Neural cell (in vitro differentiated cells): Measurements from ENCODE around the gene PPEF2. TPM values are rescaled to one million over a fixed set of nuclear protein-coding genes. Genes with fewer than 3 reads are reported as not detected.
"Not testable (repeated sequence)": the region's sequence is repeated elsewhere in the genome, so short reads cannot be mapped to it uniquely, and the experiment has no call there.

Experiments used
- H2AFZ ChIP-seq: fragments of 200-600, 300-800 bp; sonication (generic), shearing (Covaris generic); 2 replicates; pipeline ENCODE4 v1.6.0; 2014; ENCODE audit warnings: low read depth, mild to moderate bottlenecking, antibody characterized with exemption, low read length, moderate library complexity
- H3F3A ChIP-seq: fragments of 200-600 bp; shearing (Covaris generic); 2 replicates; pipeline ENCODE4 v1.6.1; 2016; ENCODE audit warnings: mild to moderate bottlenecking, moderate library complexity, mixed read lengths, antibody characterized with exemption, low read length; ENCODE audit not compliant: insufficient read depth, poor library complexity, severe bottlenecking
- H3K27ac ChIP-seq: fragments of 200-600, 300-800 bp; sonication (generic), shearing (Covaris generic); 2 replicates; pipeline ENCODE4 v1.5.1; 2014; ENCODE audit warnings: mild to moderate bottlenecking, low read length, moderate library complexity
- H3K27me3 ChIP-seq: fragments of 300-800, 200-600 bp; sonication (generic), shearing (Covaris generic); 2 replicates; pipeline ENCODE4 v1.6.0; 2014; ENCODE audit warnings: mild to moderate bottlenecking, low read depth, low read length, moderate library complexity; ENCODE audit not compliant: insufficient read depth
- H3K36me3 ChIP-seq: fragments of 300-800, 200-600 bp; sonication (generic), shearing (Covaris generic); 2 replicates; pipeline ENCODE4 v1.5.1; 2014; ENCODE audit warnings: mild to moderate bottlenecking, antibody characterized with exemption, low read length, moderate library complexity; ENCODE audit not compliant: insufficient read depth
- H3K4me2 ChIP-seq: fragments of 300-800, 200-600 bp; sonication (generic), shearing (Covaris generic); 2 replicates; pipeline ENCODE4 v1.6.0; 2014; ENCODE audit warnings: mild to moderate bottlenecking, low read length
- H3K4me3 ChIP-seq: fragments of 300-800, 200-600 bp; sonication (generic), shearing (Covaris generic); 2 replicates; pipeline ENCODE4 v1.5.1; 2014; ENCODE audit warnings: mild to moderate bottlenecking, low read length, moderate library complexity
- H3K79me2 ChIP-seq: fragments of 200-600 bp; shearing (Covaris generic); replicated peaks from 2 replicates; pipeline ENCODE4 v1.6.0; 2014; ENCODE audit warnings: mild to moderate bottlenecking, low read length, moderate library complexity; ENCODE audit not compliant: insufficient read depth
- H3K9ac ChIP-seq: fragments of 300-800, 200-600 bp; sonication (generic), shearing (Covaris generic); 2 replicates; pipeline ENCODE4 v1.6.1; 2016; ENCODE audit warnings: mild to moderate bottlenecking, low read length, mixed read lengths
- H3K9me2 ChIP-seq: fragments of 200-600 bp; shearing (Covaris generic); 2 replicates; pipeline ENCODE4 v1.6.1; 2016; ENCODE audit warnings: mild to moderate bottlenecking, low read length, mixed read lengths; ENCODE audit not compliant: insufficient read depth
- H3K9me3 ChIP-seq: fragments of 200-600, 300-800 bp; sonication (generic), shearing (Covaris generic); 2 replicates; pipeline ENCODE4 v1.6.1; 2016; ENCODE audit warnings: mild to moderate bottlenecking, mixed run types, low read length, moderate library complexity, mixed read lengths
- H4K20me1 ChIP-seq: fragments of 200-600 bp; shearing (Covaris generic); 2 replicates; pipeline ENCODE4 v1.6.1; 2016; ENCODE audit warnings: mild to moderate bottlenecking, mixed run types; ENCODE audit not compliant: insufficient read depth
- EP300 ChIP-seq: fragments of 450-650 bp; conservative IDR thresholded peaks from 2 replicates; pipeline ENCODE4 v1.6.1; 2014; ENCODE audit warnings: antibody characterized with exemption, mild to moderate bottlenecking, moderate library complexity; ENCODE audit not compliant: poor library complexity, severe bottlenecking
- EZH2 ChIP-seq: fragments of 200-600, 300-800 bp; shearing (Covaris generic), sonication (generic); IDR thresholded peaks from 2 replicates; pipeline ENCODE4 v1.6.1; 2014; ENCODE audit warnings: antibody characterized with exemption, low read length, borderline replicate concordance, mild to moderate bottlenecking; ENCODE audit not compliant: insufficient read depth, poor library complexity, severe bottlenecking
- MXI1 ChIP-seq: fragments of 450-650 bp; conservative IDR thresholded peaks from 2 replicates; pipeline ENCODE4 v1.6.1; 2014; ENCODE audit warnings: antibody characterized with exemption, mild to moderate bottlenecking; ENCODE audit not compliant: poor library complexity, severe bottlenecking
- POLR2AphosphoS5 ChIP-seq: IDR thresholded peaks from 2 replicates; pipeline ENCODE4 v1.6.1; 2012
- RAD21 ChIP-seq: fragments of 450-650 bp; conservative IDR thresholded peaks from 2 replicates; pipeline ENCODE4 v1.6.1; 2014; ENCODE audit warnings: antibody characterized with exemption, mild to moderate bottlenecking, moderate library complexity
- SMC3 ChIP-seq: fragments of 450-650 bp; conservative IDR thresholded peaks from 2 replicates; pipeline ENCODE4 v1.6.1; 2014; ENCODE audit warnings: antibody characterized with exemption, mild to moderate bottlenecking, moderate library complexity; ENCODE audit not compliant: poor library complexity
- TAF1 ChIP-seq: IDR thresholded peaks from 2 replicates; pipeline ENCODE4 v1.6.1; 2012; ENCODE audit warnings: low read depth
- polyA plus RNA-seq: library from polyadenylated mRNA; depleted of rRNA; stranded (reverse); fragments of >200 nt; gene quantifications from 2 replicates; pipeline ENCODE4 v1.2.3, GENCODE V29; 2014
- TF ChIP-seq, protein P1 (sequence below): IDR thresholded peaks from 2 replicates; pipeline ENCODE4 v1.6.1; 2012; ENCODE audit warnings: borderline replicate concordance
- TF ChIP-seq, protein P2 (sequence below): fragments of 450-650 bp; IDR thresholded peaks from 2 replicates; pipeline ENCODE4 v1.5.1; 2014; ENCODE audit warnings: antibody characterized with exemption, mild to moderate bottlenecking, moderate library complexity; ENCODE audit not compliant: poor library complexity, severe bottlenecking

PPEF2 gene
- polyA plus RNA-seq, 1 donor from 2014 or later, result 0.28 TPM

DNA sequence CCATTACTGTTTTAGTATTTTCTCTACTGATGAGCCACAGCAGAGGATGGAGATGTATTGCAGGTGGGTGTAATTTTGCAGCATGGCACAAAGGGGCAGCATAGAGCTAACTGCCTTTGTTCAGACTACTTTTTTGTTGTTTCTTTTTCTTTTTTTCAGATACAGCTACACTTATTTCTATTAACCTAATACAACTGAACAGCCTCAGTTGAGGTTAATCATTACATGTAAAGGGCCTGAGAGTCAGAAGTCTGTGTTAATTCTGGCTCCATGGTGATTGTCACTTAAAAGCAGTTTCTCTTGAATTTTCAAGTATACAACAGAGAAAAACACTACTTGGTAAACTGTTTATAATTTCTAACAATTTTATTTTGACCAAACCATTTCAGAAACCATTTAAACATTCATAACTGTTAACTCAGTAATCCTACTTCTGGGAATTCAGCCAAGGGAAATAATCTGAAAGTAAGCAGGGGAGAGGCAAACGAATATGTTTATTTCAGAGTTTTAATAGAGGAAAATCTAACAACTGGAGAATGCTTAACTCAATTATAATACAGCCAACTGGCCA, 13.9 kb upstream of the PPEF2 start:
- Histone ChIP-seq H2AFZ (no peak overlapping the region), H3K27ac (no peak overlapping the region), H3K4me2 (no peak overlapping the region), H4K20me1 (no peaks in the 10 kb centered on the region), H3K9me3 (no peaks in the 10 kb centered on the region), H3K9me2 (no peaks in the 10 kb centered on the region), H3K4me3 (no peak overlapping the region), H3K27me3 (no peaks in the 10 kb centered on the region), H3K79me2 (no peaks in the 10 kb centered on the region), H3K9ac (no peak overlapping the region), H3F3A (no peaks in the 10 kb centered on the region), H3K36me3 (no peaks in the 10 kb centered on the region)
- TF ChIP-seq TAF1 (no peak), SMC3 (peak; percentile 66), EP300 (no peak), POLR2AphosphoS5 (no peak), MXI1 (no peak), RAD21 (peak; percentile 65), EZH2 (no peak)
- TF ChIP-seq, protein P1, sequence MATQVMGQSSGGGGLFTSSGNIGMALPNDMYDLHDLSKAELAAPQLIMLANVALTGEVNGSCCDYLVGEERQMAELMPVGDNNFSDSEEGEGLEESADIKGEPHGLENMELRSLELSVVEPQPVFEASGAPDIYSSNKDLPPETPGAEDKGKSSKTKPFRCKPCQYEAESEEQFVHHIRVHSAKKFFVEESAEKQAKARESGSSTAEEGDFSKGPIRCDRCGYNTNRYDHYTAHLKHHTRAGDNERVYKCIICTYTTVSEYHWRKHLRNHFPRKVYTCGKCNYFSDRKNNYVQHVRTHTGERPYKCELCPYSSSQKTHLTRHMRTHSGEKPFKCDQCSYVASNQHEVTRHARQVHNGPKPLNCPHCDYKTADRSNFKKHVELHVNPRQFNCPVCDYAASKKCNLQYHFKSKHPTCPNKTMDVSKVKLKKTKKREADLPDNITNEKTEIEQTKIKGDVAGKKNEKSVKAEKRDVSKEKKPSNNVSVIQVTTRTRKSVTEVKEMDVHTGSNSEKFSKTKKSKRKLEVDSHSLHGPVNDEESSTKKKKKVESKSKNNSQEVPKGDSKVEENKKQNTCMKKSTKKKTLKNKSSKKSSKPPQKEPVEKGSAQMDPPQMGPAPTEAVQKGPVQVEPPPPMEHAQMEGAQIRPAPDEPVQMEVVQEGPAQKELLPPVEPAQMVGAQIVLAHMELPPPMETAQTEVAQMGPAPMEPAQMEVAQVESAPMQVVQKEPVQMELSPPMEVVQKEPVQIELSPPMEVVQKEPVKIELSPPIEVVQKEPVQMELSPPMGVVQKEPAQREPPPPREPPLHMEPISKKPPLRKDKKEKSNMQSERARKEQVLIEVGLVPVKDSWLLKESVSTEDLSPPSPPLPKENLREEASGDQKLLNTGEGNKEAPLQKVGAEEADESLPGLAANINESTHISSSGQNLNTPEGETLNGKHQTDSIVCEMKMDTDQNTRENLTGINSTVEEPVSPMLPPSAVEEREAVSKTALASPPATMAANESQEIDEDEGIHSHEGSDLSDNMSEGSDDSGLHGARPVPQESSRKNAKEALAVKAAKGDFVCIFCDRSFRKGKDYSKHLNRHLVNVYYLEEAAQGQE, result no peak
- TF ChIP-seq, protein P2, sequence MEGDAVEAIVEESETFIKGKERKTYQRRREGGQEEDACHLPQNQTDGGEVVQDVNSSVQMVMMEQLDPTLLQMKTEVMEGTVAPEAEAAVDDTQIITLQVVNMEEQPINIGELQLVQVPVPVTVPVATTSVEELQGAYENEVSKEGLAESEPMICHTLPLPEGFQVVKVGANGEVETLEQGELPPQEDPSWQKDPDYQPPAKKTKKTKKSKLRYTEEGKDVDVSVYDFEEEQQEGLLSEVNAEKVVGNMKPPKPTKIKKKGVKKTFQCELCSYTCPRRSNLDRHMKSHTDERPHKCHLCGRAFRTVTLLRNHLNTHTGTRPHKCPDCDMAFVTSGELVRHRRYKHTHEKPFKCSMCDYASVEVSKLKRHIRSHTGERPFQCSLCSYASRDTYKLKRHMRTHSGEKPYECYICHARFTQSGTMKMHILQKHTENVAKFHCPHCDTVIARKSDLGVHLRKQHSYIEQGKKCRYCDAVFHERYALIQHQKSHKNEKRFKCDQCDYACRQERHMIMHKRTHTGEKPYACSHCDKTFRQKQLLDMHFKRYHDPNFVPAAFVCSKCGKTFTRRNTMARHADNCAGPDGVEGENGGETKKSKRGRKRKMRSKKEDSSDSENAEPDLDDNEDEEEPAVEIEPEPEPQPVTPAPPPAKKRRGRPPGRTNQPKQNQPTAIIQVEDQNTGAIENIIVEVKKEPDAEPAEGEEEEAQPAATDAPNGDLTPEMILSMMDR, result peak; percentile 80

DNA sequence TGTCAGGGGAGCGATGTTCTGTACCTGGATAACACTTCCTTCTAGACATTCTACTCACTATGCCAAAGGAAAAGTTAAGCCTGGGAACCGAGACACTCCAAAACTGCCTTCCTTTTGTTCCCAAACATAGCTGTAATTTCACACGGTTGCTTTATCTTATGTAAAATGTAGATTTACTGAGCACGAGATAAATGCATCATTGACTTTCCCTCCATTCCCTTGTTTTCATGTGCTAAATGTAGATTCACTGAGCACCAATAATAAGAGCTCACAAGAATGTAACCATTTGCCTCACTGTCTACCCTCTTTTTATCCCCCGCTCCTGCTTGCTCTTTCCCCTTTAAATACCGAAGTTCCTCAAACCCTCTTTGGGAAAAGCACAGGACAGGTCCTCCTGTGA, 10.7 kb upstream of the PPEF2 start:
- no peaks in the 10 kb centered on the region for H3K36me3 ChIP-seq
- H2AFZ ChIP-seq, result no peak overlapping the region
- no peaks in the 10 kb centered on the region for H3K9me3 ChIP-seq
- H3F3A ChIP-seq, result no peaks in the 10 kb centered on the region
- H3K4me2 ChIP-seq, result no peak overlapping the region
- no peak overlapping the region for H3K9ac ChIP-seq
- H3K27me3 ChIP-seq, result no peaks in the 10 kb centered on the region
- H3K4me3 ChIP-seq, result no peak overlapping the region
- H3K9me2 ChIP-seq, result no peaks in the 10 kb centered on the region
- H4K20me1 ChIP-seq, result no peaks in the 10 kb centered on the region
- H3K79me2 ChIP-seq, result no peaks in the 10 kb centered on the region
- TF ChIP-seq TAF1 (no peak), MXI1 (no peak), EP300 (no peak), POLR2AphosphoS5 (no peak), EZH2 (no peak), SMC3 (no peak), RAD21 (no peak)
- TF ChIP-seq, protein P1, result no peak
- TF ChIP-seq, protein P2, result no peak
- H3K27ac ChIP-seq, result no peak overlapping the region

DNA sequence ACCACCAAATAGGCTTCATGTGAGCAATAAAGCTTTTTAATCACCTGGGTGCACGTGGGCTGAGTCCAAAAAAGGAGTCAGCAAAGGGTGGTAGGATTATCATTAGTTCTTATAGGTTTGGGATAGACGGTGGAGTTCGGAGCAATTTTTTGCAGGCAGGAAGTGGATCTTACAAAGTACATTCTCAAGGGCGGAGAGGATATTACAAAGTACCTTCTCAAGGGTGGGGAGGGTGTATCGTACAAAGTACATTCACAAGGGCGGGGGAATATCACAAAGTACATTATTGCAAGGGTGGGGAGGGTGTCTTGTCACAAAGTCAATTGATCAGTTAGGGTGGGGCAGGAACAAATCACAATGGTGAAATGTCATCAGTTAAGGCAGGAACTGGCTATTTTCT, 8.6 kb upstream of the PPEF2 start:
- H3K27ac ChIP-seq, H3F3A ChIP-seq, H3K9me2 ChIP-seq, H3K36me3 ChIP-seq, H2AFZ ChIP-seq, H3K4me3 ChIP-seq, H4K20me1 ChIP-seq, H3K9ac ChIP-seq, H3K27me3 ChIP-seq, H3K4me2 ChIP-seq, H3K9me3 ChIP-seq, H3K79me2 ChIP-seq: not testable (repeated sequence)
